ENCODE results near the gene DLG1.

Gene DLG1

GRCh38 chr3:197256836-197257444 is 41.5 kb downstream of the DLG1 start:
- 0 out of 2 replicates have a peak, but pooled peaks cover 3% of the 10 kb centered on the region for H3K36me3 ChIP-seq
- no peaks in the 10 kb centered on the region for H3K4me1 ChIP-seq
- peak; percentile 43 for DNase-seq
- no peak overlapping the region for H3K4me3 ChIP-seq (ENCODE audit: low read depth, low read length)
- no peaks in the 10 kb centered on the region for H3K9me3 ChIP-seq
- H3K27me3 ChIP-seq: no peaks in the 10 kb centered on the region
- peak; percentile 71 for TF ChIP-seq CTCF (IDR thresholded peaks at IDR 0.05; ENCODE audit: low read depth, low read length)

- no peaks in the 10 kb centered on the region for H3K9me3 ChIP-seq
- DNase-seq: no peak
- no peak overlapping the region for H3K4me3 ChIP-seq (ENCODE audit: low read depth, low read length)
- 0 out of 2 replicates have a peak, but pooled peaks cover 3% of the 10 kb centered on the region for H3K36me3 ChIP-seq
- no peaks in the 10 kb centered on the region for H3K27me3 ChIP-seq
- TF ChIP-seq CTCF (IDR thresholded peaks at IDR 0.05; ENCODE audit: low read depth, low read length): peak; percentile 10; the same call in 1 of the 2 replicates
- H3K4me1 ChIP-seq: no peaks in the 10 kb centered on the region
Observed at GRCh38 chr3:197256104-197256503, 42.3 kb downstream of the DLG1 start.

- no peaks in the 10 kb centered on the region for H3K4me1 ChIP-seq
- TF ChIP-seq CTCF (IDR thresholded peaks at IDR 0.05; ENCODE audit: low read depth, low read length): no peak
- H3K36me3 ChIP-seq: 0 out of 2 replicates have a peak, but pooled peaks cover 3% of the 10 kb centered on the region
Observed at GRCh38 chr3:197253238-197253947, 45.0 kb downstream of the DLG1 start.

GRCh38 chr3:197249542-197249941 is 48.9 kb downstream of the DLG1 start:
- no peaks in the 10 kb centered on the region for H3K27me3 ChIP-seq
- DNase-seq: no peak
- H3K36me3 ChIP-seq: 0 out of 2 replicates have a peak, but pooled peaks cover 3% of the 10 kb centered on the region
- H3K4me3 ChIP-seq (ENCODE audit: low read depth, low read length): no peak overlapping the region
- H3K4me1 ChIP-seq: no peaks in the 10 kb centered on the region
- peaks cover 3% of the 10 kb centered on the region; the same call in 1 of the 2 replicates for H3K9me3 ChIP-seq
- no peak for TF ChIP-seq CTCF (IDR thresholded peaks at IDR 0.05; ENCODE audit: low read depth, low read length)

More at GRCh38 chr3:197253238-197253947, 45.0 kb downstream of the DLG1 start:
- DNase-seq: no peak
- Histone ChIP-seq H3K9me3 (peaks cover 3% of the 10 kb centered on the region; the same call in 1 of the 2 replicates), H3K4me3 (ENCODE audit: low read depth, low read length) (no peak overlapping the region), H3K27me3 (no peaks in the 10 kb centered on the region)

GRCh38 chr3:197248341-197248740 is 50.1 kb downstream of the DLG1 start:
- no peak for TF ChIP-seq CTCF (IDR thresholded peaks at IDR 0.05; ENCODE audit: low read depth, low read length)
- Histone ChIP-seq H3K9me3 (peaks cover 3% of the 10 kb centered on the region; the same call in 1 of the 2 replicates), H3K4me3 (ENCODE audit: low read depth, low read length) (no peak overlapping the region), H3K27me3 (no peaks in the 10 kb centered on the region), H3K36me3 (0 out of 2 replicates have a peak, but pooled peaks cover 3% of the 10 kb centered on the region), H3K4me1 (no peaks in the 10 kb centered on the region)
- DNase-seq: no peak

- no peak for DNase-seq
- no peaks in the 10 kb centered on the region; the same call in none of the 2 replicates for H3K36me3 ChIP-seq
- H3K9me3 ChIP-seq: peaks cover under 1% of the 10 kb centered on the region; the same call in 1 of the 2 replicates
Observed at GRCh38 chr3:197244751-197245150, 53.7 kb downstream of the DLG1 start.

More at GRCh38 chr3:197244751-197245150, 53.7 kb downstream of the DLG1 start:
- no peaks in the 10 kb centered on the region for H3K27me3 ChIP-seq
- H3K4me1 ChIP-seq: peaks cover 7% of the 10 kb centered on the region; the same call in 1 of the 2 replicates
- no peak overlapping the region for H3K4me3 ChIP-seq (ENCODE audit: low read depth, low read length)
- no peak for TF ChIP-seq CTCF (IDR thresholded peaks at IDR 0.05; ENCODE audit: low read depth, low read length)
